Measurements from ENCODE around the gene ELANE. TPM values are rescaled to one million over a fixed set of nuclear protein-coding genes. Genes with fewer than 3 reads are reported as not detected.
A peak's percentile ranks its signal among the peaks of the same experiment; 100 is the strongest.

ELANE gene
- total and polyA plus RNA-seq, 12 donors = 0.48 to 3.4 (median 1.8) TPM; not detected in 6

- peaks cover 0 to 1% of the 10 kb centered on the region in 2 donors for H3K36me3 ChIP-seq (replicated peaks in 1 of 2)
- TF ChIP-seq POLR2A (IDR thresholded peaks at IDR 0.05) (no peak), CTCF (IDR thresholded peaks at IDR 0.05) (no peak)
- no peaks in the 10 kb centered on the region for H3K9me3 ChIP-seq (replicated peaks in 1 of 3)
- 9 to 24% (median 16%) methylated on average over 17 to 48 of the region's 48 CpGs for WGBS, 4 donors
- DNase-seq = peak; percentile 64 to 84 (median 74)
- H3K27me3 ChIP-seq = peaks cover 9% of the 10 kb centered on the region
- intact Hi-C loops (cut with DNase I) = loop anchor here in 1 of 2 donors (5.0 kb wide), 1 partner anchor 55 kb away; the partner anchor contains the start of gene KISS1R
- peaks cover 6 to 9% of the 10 kb centered on the region in 2 donors for H3K4me1 ChIP-seq (replicated peaks in 1 of 2)
- peak overlapping the region in 1 of 5 donors; percentile 29 for H3K27ac ChIP-seq
- H3K4me3 ChIP-seq = no peak overlapping the region
Observed at GRCh38 chr19:862581-863314, 10.6 kb downstream of the ELANE start.

- no peak overlapping the region for H3K27ac ChIP-seq
- TF ChIP-seq CTCF (IDR thresholded peaks at IDR 0.05) (no peak), POLR2A (IDR thresholded peaks at IDR 0.05) (no peak)
- 61 to 87% (median 62%) methylated on average over 7 of the region's 7 CpGs for WGBS, 4 donors
- intact Hi-C loops (cut with DNase I) = loop anchor here in 1 of 2 donors (5.0 kb wide), 1 partner anchor 54 kb away; the partner anchor contains the start of gene KISS1R
- peaks cover 0 to 6% of the 10 kb centered on the region in 2 donors for H3K36me3 ChIP-seq (replicated peaks in 1 of 2)
- no peak overlapping the region for H3K4me3 ChIP-seq
- H3K27me3 ChIP-seq = peaks cover 9% of the 10 kb centered on the region
- DNase-seq = no peak
- H3K4me1 ChIP-seq (replicated peaks in 1 of 2) = peaks cover 6 to 9% of the 10 kb centered on the region in 2 donors
- H3K9me3 ChIP-seq (replicated peaks in 1 of 3) = no peaks in the 10 kb centered on the region
Observed at GRCh38 chr19:863315-863620, 11.2 kb downstream of the ELANE start.

- H3K27ac ChIP-seq = no peak overlapping the region
- intact Hi-C loops (cut with DNase I) = loop anchor here (2.0 to 5.0 kb wide), 2 partner anchors 54 to 115 kb away; partner anchors contain the start of gene WDR18 (in 1 of the 2)
- H3K36me3 ChIP-seq (replicated peaks in 1 of 2) = peaks cover 0 to 23% of the 10 kb centered on the region in 2 donors
- H3K9me3 ChIP-seq (replicated peaks in 1 of 3) = no peaks in the 10 kb centered on the region
- DNase-seq = peak in 1 of 7 donors; percentile 17
- TF ChIP-seq CTCF (IDR thresholded peaks at IDR 0.05) (no peak), POLR2A (IDR thresholded peaks at IDR 0.05) (no peak)
- no peaks in the 10 kb centered on the region for H3K27me3 ChIP-seq
- peaks cover 10 to 17% of the 10 kb centered on the region in 2 donors for H3K4me1 ChIP-seq (replicated peaks in 1 of 2)
- H3K4me3 ChIP-seq = no peak overlapping the region
- 85 to 90% (median 87%) methylated on average over 24 to 37 of the region's 38 CpGs for WGBS, 4 donors
Observed at GRCh38 chr19:866769-867300, 14.7 kb downstream of the ELANE start.

- Histone ChIP-seq H3K9me3 (replicated peaks in 1 of 3) (no peaks in the 10 kb centered on the region), H3K27ac (no peak overlapping the region), H3K4me1 (replicated peaks in 1 of 2) (peaks cover 15 to 22% of the 10 kb centered on the region in 2 donors), H3K27me3 (no peaks in the 10 kb centered on the region), H3K36me3 (replicated peaks in 1 of 2) (peaks cover 0 to 23% of the 10 kb centered on the region in 2 donors), H3K4me3 (no peak overlapping the region)
- WGBS, 4 donors = 82 to 90% (median 86%) methylated on average over 10 to 16 of the region's 16 CpGs
- intact Hi-C loops (cut with DNase I) = loop anchor here (2.0 to 5.0 kb wide), 2 partner anchors 53 to 115 kb away; partner anchors contain the start of gene WDR18 (in 1 of the 2)
- peak in 1 of 7 donors; percentile 21 for DNase-seq
- TF ChIP-seq POLR2A (IDR thresholded peaks at IDR 0.05) (no peak), CTCF (IDR thresholded peaks at IDR 0.05) (no peak)
Observed at GRCh38 chr19:867301-867793, 15.2 kb downstream of the ELANE start.

Data from adrenal gland (tissue), 12 donors.